BLaER1 treated with 17β-estradiol and CSF1 and Interleukin-3, amounts not matched to agents 10 nM and 100 nM (cell line): ENCODE measurements around the gene CCSER2.
A peak's percentile ranks its signal among the peaks of the same experiment; 100 is the strongest.

Experiments used
- H3K27ac ChIP-seq, 11 experiments: shearing (Covaris generic); formaldehyde crosslinking; 2 replicates each; pipeline ENCODE4 v1.8.1; 2022
- H3K27me3 ChIP-seq, 11 experiments: shearing (Covaris generic); formaldehyde crosslinking; 2 replicates each; pipeline ENCODE4 v1.8.1; 2022
- H3K36me3 ChIP-seq, 11 experiments: shearing (Covaris generic); formaldehyde crosslinking; 2 replicates each; pipeline ENCODE4 v1.8.1; 2022
- H3K4me1 ChIP-seq, 10 experiments: shearing (Covaris generic); formaldehyde crosslinking; 2 replicates each; pipeline ENCODE4 v1.8.1; 2022
- H3K4me2 ChIP-seq, 11 experiments: shearing (Covaris generic); formaldehyde crosslinking; 2 replicates each; pipeline ENCODE4 v1.8.1; 2022
- H3K4me3 ChIP-seq, 10 experiments: shearing (Covaris generic); formaldehyde crosslinking; 2 replicates each; pipeline ENCODE4 v1.8.1; 2022
- H3K9ac ChIP-seq, 11 experiments: shearing (Covaris generic); formaldehyde crosslinking; 2 replicates each; pipeline ENCODE4 v1.8.1; 2022
- H3K9me3 ChIP-seq, 11 experiments: shearing (Covaris generic); formaldehyde crosslinking; replicated peaks in 1 of 11; 2 replicates each; pipeline ENCODE4 v1.8.1; 2022
- H4K20me1 ChIP-seq, 11 experiments: shearing (Covaris generic); formaldehyde crosslinking; 2 replicates each; pipeline ENCODE4 v1.8.1; 2022
- Cebpa-rat ChIP-seq, 11 experiments: shearing (Covaris generic); IDR thresholded peaks; 2 replicates each; pipeline ENCODE4 v1.8.1; 2022

The CCSER2 gene

DNA sequence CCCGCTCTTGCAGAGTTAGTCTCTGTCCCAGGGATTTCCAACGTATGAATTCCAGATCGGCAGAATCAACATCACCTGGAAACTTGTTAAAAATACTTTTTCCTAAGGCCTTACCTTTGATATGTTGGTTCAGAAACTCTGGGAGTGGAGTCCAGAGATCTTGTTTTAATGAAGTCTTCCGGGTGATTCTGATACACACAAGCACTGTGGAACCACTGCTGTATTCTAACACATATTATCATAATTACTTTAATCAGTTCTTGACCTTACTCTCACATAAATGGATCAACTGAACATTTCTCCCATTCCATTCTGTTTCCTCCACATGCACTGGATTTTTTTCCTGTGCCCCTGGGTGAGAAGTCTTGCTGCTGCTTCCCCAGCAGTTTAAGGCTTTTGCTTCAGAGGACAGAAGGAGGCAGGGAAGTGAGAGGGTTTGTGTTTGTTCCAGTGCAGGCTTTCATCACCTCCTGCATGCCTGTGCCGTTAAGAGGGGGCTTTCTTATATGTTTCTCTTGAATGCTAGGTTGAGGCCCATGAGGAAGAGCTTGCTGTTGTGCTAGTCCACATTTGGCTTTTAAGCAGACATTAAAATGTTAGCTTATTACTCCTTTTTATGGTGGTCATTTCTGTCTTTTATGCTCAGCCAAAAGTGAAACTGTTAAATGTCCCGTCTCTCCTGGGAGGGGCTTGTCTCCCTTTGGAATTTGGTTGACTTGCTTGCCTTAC is 32.4 kb downstream of the CCSER2 start:
- TF ChIP-seq Cebpa-rat (IDR thresholded peaks at IDR 0.05): no peak
- Histone ChIP-seq H3K27me3 (no peaks in the 10 kb centered on the region), H3K4me1 (peaks cover 0 to 29% (median 11%) of the 10 kb centered on the region in 10 experiments; a peak in 12 of 20 replicates), H3K4me3 (no peak overlapping the region), H3K9ac (no peak overlapping the region), H3K9me3 (no peaks in the 10 kb centered on the region), H3K4me2 (peak overlapping the region in 8 of 11 experiments; percentile 6 to 57 (median 19); a peak in 11 of 22 replicates), H3K36me3 (no peaks in the 10 kb centered on the region), H3K27ac (no peak overlapping the region), H4K20me1 (peaks cover 19 to 99% (median 58%) of the 10 kb centered on the region in 11 experiments; a peak in 18 of 22 replicates)

GRCh38 chr10:84365335-84365881 is 37.0 kb downstream of the CCSER2 start:
- Histone ChIP-seq H3K9ac (no peak overlapping the region), H3K9me3 (peaks cover 0 to 8% (median 3%) of the 10 kb centered on the region in 11 experiments; a peak in 6 of 22 replicates), H3K27me3 (no peaks in the 10 kb centered on the region), H3K4me2 (no peak overlapping the region), H3K36me3 (peaks cover 0 to 4% (median 0%) of the 10 kb centered on the region in 11 experiments; a peak in 2 of 22 replicates), H4K20me1 (peaks cover 10 to 100% (median 38%) of the 10 kb centered on the region in 11 experiments; a peak in 15 of 22 replicates), H3K4me3 (no peak overlapping the region), H3K27ac (no peak overlapping the region), H3K4me1 (peaks cover 0 to 29% (median 11%) of the 10 kb centered on the region in 10 experiments; a peak in 12 of 20 replicates)
- no peak for TF ChIP-seq Cebpa-rat (IDR thresholded peaks at IDR 0.05)

DNA sequence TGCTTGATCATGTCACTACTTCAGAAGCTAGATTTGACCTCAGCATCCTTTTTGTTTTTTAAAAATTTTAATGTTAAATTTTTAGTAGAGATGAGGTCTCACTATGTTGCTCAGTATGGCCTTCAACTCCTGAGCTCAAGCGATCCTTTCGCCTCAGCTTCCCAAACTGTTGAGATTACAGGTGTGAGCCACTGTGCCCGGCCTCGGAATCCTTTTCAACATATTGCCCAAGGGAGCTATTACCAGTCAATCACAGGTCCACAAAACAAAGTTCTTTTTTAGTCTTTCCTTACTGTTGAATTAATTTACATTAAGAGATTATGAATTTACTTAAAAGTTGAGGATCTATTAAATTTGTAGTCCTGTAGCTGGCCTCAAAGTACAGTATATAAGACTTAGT is 37.7 kb downstream of the CCSER2 start:
- no peak overlapping the region for H3K9ac ChIP-seq
- peaks cover 0 to 24% (median 8%) of the 10 kb centered on the region in 10 experiments; a peak in 11 of 20 replicates for H3K4me1 ChIP-seq
- no peak overlapping the region for H3K4me3 ChIP-seq
- H3K36me3 ChIP-seq: peaks cover 2 to 7% (median 4%) of the 10 kb centered on the region in 11 experiments; a peak in 16 of 22 replicates
- H3K27ac ChIP-seq: no peak overlapping the region
- H3K9me3 ChIP-seq: peaks cover 0 to 8% (median 3%) of the 10 kb centered on the region in 11 experiments; a peak in 6 of 22 replicates
- no peak overlapping the region for H3K4me2 ChIP-seq
- TF ChIP-seq Cebpa-rat (IDR thresholded peaks at IDR 0.05): no peak
- no peaks in the 10 kb centered on the region for H3K27me3 ChIP-seq
- peaks cover 9 to 100% (median 36%) of the 10 kb centered on the region in 11 experiments; a peak in 15 of 22 replicates for H4K20me1 ChIP-seq

GRCh38 chr10:84367256-84367655 is 38.9 kb downstream of the CCSER2 start:
- peaks cover 0 to 18% (median 12%) of the 10 kb centered on the region in 10 experiments; a peak in 15 of 20 replicates for H3K4me1 ChIP-seq
- no peaks in the 10 kb centered on the region for H3K27me3 ChIP-seq
- H3K4me2 ChIP-seq: no peak overlapping the region
- H3K4me3 ChIP-seq: no peak overlapping the region
- peaks cover 0 to 94% (median 24%) of the 10 kb centered on the region in 11 experiments; a peak in 12 of 22 replicates for H4K20me1 ChIP-seq
- peaks cover 0 to 8% (median 3%) of the 10 kb centered on the region in 11 experiments; a peak in 6 of 22 replicates for H3K9me3 ChIP-seq
- H3K27ac ChIP-seq: no peak overlapping the region
- no peak for TF ChIP-seq Cebpa-rat (IDR thresholded peaks at IDR 0.05)
- H3K9ac ChIP-seq: no peak overlapping the region
- H3K36me3 ChIP-seq: peaks cover 12 to 20% (median 14%) of the 10 kb centered on the region in 11 experiments; a peak in 20 of 22 replicates

DNA sequence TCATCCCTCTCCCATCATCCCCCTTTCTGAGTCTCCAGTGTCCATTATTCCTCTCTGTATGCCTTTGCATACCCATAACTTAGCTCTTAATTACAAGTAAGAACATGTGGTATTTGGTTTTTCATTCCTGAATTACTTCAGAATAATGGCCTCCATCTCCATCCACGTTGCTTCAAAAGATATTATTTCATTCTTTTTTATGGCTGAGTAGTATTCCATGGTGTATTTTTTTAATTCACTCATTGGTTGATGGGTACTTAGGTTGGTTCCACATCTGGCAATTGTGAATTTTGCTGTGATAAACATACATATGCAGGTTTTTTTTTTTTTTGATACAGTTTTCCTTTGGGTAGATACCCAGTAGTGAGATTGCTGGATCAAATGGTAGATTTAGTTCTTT is 40.4 kb downstream of the CCSER2 start:
- no peak overlapping the region for H3K9ac ChIP-seq
- TF ChIP-seq Cebpa-rat (IDR thresholded peaks at IDR 0.05): no peak
- no peak overlapping the region for H3K27ac ChIP-seq
- no peak overlapping the region for H3K4me2 ChIP-seq
- peaks cover 0 to 19% (median 5%) of the 10 kb centered on the region in 10 experiments; a peak in 11 of 20 replicates for H3K4me1 ChIP-seq
- peaks cover 0 to 84% (median 17%) of the 10 kb centered on the region in 11 experiments; a peak in 13 of 22 replicates for H4K20me1 ChIP-seq
- no peak overlapping the region for H3K4me3 ChIP-seq
- no peaks in the 10 kb centered on the region for H3K27me3 ChIP-seq
- H3K9me3 ChIP-seq: peaks cover 0 to 8% (median 3%) of the 10 kb centered on the region in 11 experiments; a peak in 6 of 22 replicates
- H3K36me3 ChIP-seq: peaks cover 15 to 34% (median 19%) of the 10 kb centered on the region in 11 experiments; a peak in 20 of 22 replicates

GRCh38 chr10:84370283-84370682 is 41.9 kb downstream of the CCSER2 start:
- no peaks in the 10 kb centered on the region for H3K27me3 ChIP-seq
- no peak overlapping the region for H3K27ac ChIP-seq
- H3K9ac ChIP-seq: no peak overlapping the region
- H3K4me3 ChIP-seq: no peak overlapping the region
- peaks cover 0 to 83% (median 18%) of the 10 kb centered on the region in 11 experiments; a peak in 14 of 22 replicates for H4K20me1 ChIP-seq
- TF ChIP-seq Cebpa-rat (IDR thresholded peaks at IDR 0.05): no peak
- H3K36me3 ChIP-seq: peaks cover 15 to 45% (median 26%) of the 10 kb centered on the region in 11 experiments; a peak in 20 of 22 replicates
- no peak overlapping the region for H3K4me2 ChIP-seq
- peaks cover 0 to 19% (median 4%) of the 10 kb centered on the region in 10 experiments; a peak in 8 of 20 replicates for H3K4me1 ChIP-seq
- H3K9me3 ChIP-seq: peaks cover 0 to 8% (median 3%) of the 10 kb centered on the region in 11 experiments; a peak in 6 of 22 replicates

DNA sequence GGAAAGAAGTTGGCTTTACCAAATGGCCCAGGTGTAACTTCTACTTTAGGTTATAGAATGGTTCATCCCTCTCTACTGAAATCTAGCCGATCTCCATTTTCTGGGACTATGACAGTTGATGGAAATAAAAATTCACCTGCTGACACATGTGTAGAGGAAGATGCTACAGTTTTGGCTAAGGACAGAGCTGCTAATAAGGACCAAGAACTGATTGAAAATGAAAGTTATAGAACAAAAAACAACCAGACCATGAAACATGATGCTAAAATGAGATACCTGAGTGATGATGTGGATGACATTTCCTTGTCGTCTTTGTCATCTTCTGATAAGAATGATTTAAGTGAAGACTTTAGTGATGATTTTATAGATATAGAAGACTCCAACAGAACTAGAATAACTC is 43.6 kb downstream of the CCSER2 start:
- H3K27ac ChIP-seq: no peak overlapping the region
- H3K27me3 ChIP-seq: no peaks in the 10 kb centered on the region
- H3K9me3 ChIP-seq: peaks cover 0 to 8% (median 3%) of the 10 kb centered on the region in 11 experiments; a peak in 6 of 22 replicates
- peaks cover 15 to 45% (median 26%) of the 10 kb centered on the region in 11 experiments; a peak in 20 of 22 replicates for H3K36me3 ChIP-seq
- H3K4me1 ChIP-seq: peaks cover 0 to 19% (median 7%) of the 10 kb centered on the region in 10 experiments; a peak in 10 of 20 replicates
- TF ChIP-seq Cebpa-rat (IDR thresholded peaks at IDR 0.05): no peak
- H3K4me3 ChIP-seq: no peak overlapping the region
- H3K4me2 ChIP-seq: peak overlapping the region in 3 of 11 experiments; percentile 11 to 27 (median 20); a peak in 6 of 22 replicates
- peaks cover 0 to 82% (median 18%) of the 10 kb centered on the region in 11 experiments; a peak in 12 of 22 replicates for H4K20me1 ChIP-seq
- no peak overlapping the region for H3K9ac ChIP-seq

DNA sequence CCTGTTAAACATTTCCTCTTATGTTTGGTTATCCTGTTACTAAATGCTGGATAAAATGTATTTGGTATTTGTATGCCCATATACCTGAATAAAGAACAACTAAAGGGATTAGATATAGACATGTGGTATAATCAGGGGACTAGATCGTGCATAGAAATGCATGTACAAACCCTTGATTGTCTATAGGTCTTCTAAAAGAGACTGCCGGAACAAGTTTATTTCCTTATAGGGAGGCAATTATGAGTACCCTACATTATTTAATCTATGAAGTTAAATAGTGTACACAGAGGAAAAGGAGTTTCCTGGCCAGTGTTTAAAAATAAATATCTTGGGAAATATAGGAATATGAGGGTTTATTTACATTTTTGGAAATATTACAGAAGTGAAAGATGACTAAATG is 44.6 kb downstream of the CCSER2 start:
- no peak overlapping the region for H3K4me2 ChIP-seq
- H3K9ac ChIP-seq: no peak overlapping the region
- peaks cover 0 to 19% (median 7%) of the 10 kb centered on the region in 10 experiments; a peak in 10 of 20 replicates for H3K4me1 ChIP-seq
- H3K27me3 ChIP-seq: no peaks in the 10 kb centered on the region
- peaks cover 0 to 8% (median 3%) of the 10 kb centered on the region in 11 experiments; a peak in 6 of 22 replicates for H3K9me3 ChIP-seq
- no peak for TF ChIP-seq Cebpa-rat (IDR thresholded peaks at IDR 0.05)
- H3K4me3 ChIP-seq: no peak overlapping the region
- H3K27ac ChIP-seq: no peak overlapping the region
- peaks cover 0 to 78% (median 10%) of the 10 kb centered on the region in 11 experiments; a peak in 12 of 22 replicates for H4K20me1 ChIP-seq
- H3K36me3 ChIP-seq: peaks cover 15 to 45% (median 26%) of the 10 kb centered on the region in 11 experiments; a peak in 20 of 22 replicates
